Sigmoid colon (tissue), 7 donors: ENCODE measurements around the gene OPRD1. TPM values are rescaled to one million over a fixed set of nuclear protein-coding genes. Genes with fewer than 3 reads are reported as not detected.
"Not testable (repeated sequence)": the region's sequence is repeated elsewhere in the genome, so short reads cannot be mapped to it uniquely, and the experiment has no call there.

Experiments
- DNase-seq: peaks from one replicate; pipeline ENCODE4 v3.0.0-alpha.2; 2019
- H3K27ac ChIP-seq, 4 donors: fragments of 200-600 bp; sonication (generic); one replicate each; pipeline ENCODE4 v1.5.1; 2016 to 2019; ENCODE audit warnings: mild to moderate bottlenecking in 1 of 4
- H3K27me3 ChIP-seq, 3 donors: fragments of 200-600 bp; sonication (generic); one replicate each; pipeline ENCODE4 v1.5.1; 2019; ENCODE audit warnings: mild to moderate bottlenecking in 1 of 3
- H3K36me3 ChIP-seq, 4 donors: fragments of 200-600 bp; sonication (generic); one replicate each; pipeline ENCODE4 v1.5.1; 2016 to 2019
- H3K4me1 ChIP-seq, 4 donors: fragments of 200-600 bp; sonication (generic); one replicate each; pipeline ENCODE4 v1.5.1; 2017 to 2019
- H3K4me3 ChIP-seq, 4 donors: fragments of 200-600 bp; sonication (generic); one replicate each; pipeline ENCODE4 v1.5.1; 2017 to 2019; ENCODE audit warnings: mild to moderate bottlenecking in 2 of 4, moderate library complexity in 1 of 4
- H3K9me3 ChIP-seq, 4 donors: fragments of 200-600 bp in 3 of 4; sonication (generic) in 3 of 4; one replicate each; pipeline versions ENCODE4 v1.5.1 to v1.6.1; 2013 to 2019
- CTCF ChIP-seq, 4 experiments: fragments of 450-650 bp in 3 of 4; fragments of 200-600 bp in 1 of 4; IDR thresholded peaks; one replicate each; pipeline ENCODE4 v1.5.1; 2016 to 2019; ENCODE audit warnings: antibody characterized with exemption in 4 of 4, mild to moderate bottlenecking in 3 of 4, moderate library complexity in 2 of 4
- EP300 ChIP-seq, 4 donors: sonication (generic); formaldehyde crosslinking; IDR thresholded peaks; one replicate each; pipeline ENCODE4 v1.6.1; 2017; ENCODE audit warnings: antibody characterized with exemption in 4 of 4
- POLR2A ChIP-seq, 2 donors: fragments of 450-650 bp; IDR thresholded peaks; one replicate each; pipeline ENCODE4 v1.6.1; 2016; ENCODE audit warnings: antibody characterized with exemption in 2 of 2, mild to moderate bottlenecking in 2 of 2, moderate library complexity in 2 of 2
- POLR2AphosphoS5 ChIP-seq, 4 donors: sonication (generic); formaldehyde crosslinking; IDR thresholded peaks; one replicate each; pipeline ENCODE4 v1.6.1; 2017; ENCODE audit warnings: antibody characterized with exemption in 4 of 4
- WGBS, 2 donors: extraction: QIAGEN DNeasy Blood & Tissue Kit; methylation state at CpG; one replicate each; pipeline ENCODE4 v1.1.7; 2013; 5-methylcytosine and 5-hydroxymethylcytosine counted together
- intact Hi-C: fragments of 100-400 bp; cut with DNase I; formaldehyde crosslinking; loops from one replicate; pipeline ENCODE4 v1.15.1; 2023
- polyA plus RNA-seq, 3 donors: library from polyadenylated mRNA; stranded (reverse); fragments of 200-250 nt; gene quantifications; one replicate each; pipeline ENCODE4 v1.2.3, GENCODE V29; 2013
- total RNA-seq, 4 donors: library from RNA; depleted of rRNA; stranded (reverse); fragments of >200 nt; gene quantifications; one replicate each; pipeline ENCODE4 v1.1.0, GENCODE V29; 2016
- donor health status: healthy with polysubstance abuse.
- donor health status: Bipolar disorder and iron deficiency.
- donor health status: healthy.

The OPRD1 gene
- total and polyA plus RNA-seq, 7 donors, result under 0.01 to 1.8 (median 0.42) TPM; not detected in 1

GRCh38 chr1:28822799-28823198, 10.8 kb downstream of the OPRD1 start:
- H3K27me3 ChIP-seq, result peaks cover 0 to 12% (median 0%) of the 10 kb centered on the region in 3 donors
- no peaks in the 10 kb centered on the region for H3K36me3 ChIP-seq
- no peak overlapping the region for H3K4me3 ChIP-seq
- TF ChIP-seq CTCF (IDR thresholded peaks at IDR 0.05), result no peak
- TF ChIP-seq EP300 (IDR thresholded peaks at IDR 0.05), result no peak
- no peak for TF ChIP-seq POLR2AphosphoS5 (IDR thresholded peaks at IDR 0.05)
- TF ChIP-seq POLR2A (IDR thresholded peaks at IDR 0.05), result no peak
- DNase-seq, result no peak
- WGBS, 2 donors, result 52 to 57% methylated on average over 3 of the region's 3 CpGs
- H3K9me3 ChIP-seq, result no peaks in the 10 kb centered on the region
- no peaks in the 10 kb centered on the region for H3K4me1 ChIP-seq
- intact Hi-C loops, result no loop called here
- H3K27ac ChIP-seq, result no peak overlapping the region

- DNase-seq, H3K27ac ChIP-seq, H3K36me3 ChIP-seq, H3K4me3 ChIP-seq, H3K4me1 ChIP-seq, intact Hi-C loops, H3K9me3 ChIP-seq, H3K27me3 ChIP-seq: not testable (repeated sequence)
- 86 to 92% methylated on average over 11 of the region's 11 CpGs for WGBS, 2 donors
These were observed 12.1 kb downstream of the OPRD1 start for GRCh38 chr1:28824061-28824460.

- 67 to 71% methylated on average over 11 of the region's 11 CpGs for WGBS, 2 donors
- H3K9me3 ChIP-seq, H3K27me3 ChIP-seq, DNase-seq, H3K4me3 ChIP-seq, H3K27ac ChIP-seq, H3K36me3 ChIP-seq, H3K4me1 ChIP-seq, intact Hi-C loops: not testable (repeated sequence)
These were observed 16.4 kb downstream of the OPRD1 start for GRCh38 chr1:28828227-28828858.

- TF ChIP-seq POLR2A (IDR thresholded peaks at IDR 0.05) (no peak), CTCF (IDR thresholded peaks at IDR 0.05) (no peak), POLR2AphosphoS5 (IDR thresholded peaks at IDR 0.05) (no peak), EP300 (IDR thresholded peaks at IDR 0.05) (no peak)
- Histone ChIP-seq H3K9me3 (no peaks in the 10 kb centered on the region), H3K27me3 (no peaks in the 10 kb centered on the region), H3K27ac (no peak overlapping the region), H3K4me1 (no peaks in the 10 kb centered on the region), H3K4me3 (no peak overlapping the region), H3K36me3 (no peaks in the 10 kb centered on the region)
- intact Hi-C loops, result no loop called here
- DNase-seq, result no peak
- WGBS, 2 donors, result 72 to 83% methylated on average over 2 of the region's 2 CpGs
These were observed 18.8 kb downstream of the OPRD1 start for GRCh38 chr1:28830814-28831213.

- H3K36me3 ChIP-seq, result no peaks in the 10 kb centered on the region
- H3K4me1 ChIP-seq, result no peaks in the 10 kb centered on the region
- no peaks in the 10 kb centered on the region for H3K27me3 ChIP-seq
- no peak for DNase-seq
- H3K27ac ChIP-seq, result no peak overlapping the region
- TF ChIP-seq POLR2A (IDR thresholded peaks at IDR 0.05) (no peak), CTCF (IDR thresholded peaks at IDR 0.05) (no peak), POLR2AphosphoS5 (IDR thresholded peaks at IDR 0.05) (no peak), EP300 (IDR thresholded peaks at IDR 0.05) (no peak)
- WGBS, 2 donors, result 78 to 87% methylated on average over 4 of the region's 4 CpGs
- intact Hi-C loops, result no loop called here
- no peak overlapping the region for H3K4me3 ChIP-seq
- H3K9me3 ChIP-seq, result no peaks in the 10 kb centered on the region
These were observed 21.0 kb downstream of the OPRD1 start for GRCh38 chr1:28832966-28833365.

- no peaks in the 10 kb centered on the region for H3K36me3 ChIP-seq
- no peak overlapping the region for H3K4me3 ChIP-seq
- no peak for DNase-seq
- TF ChIP-seq EP300 (IDR thresholded peaks at IDR 0.05), result no peak
- no peak for TF ChIP-seq POLR2AphosphoS5 (IDR thresholded peaks at IDR 0.05)
- no peak for TF ChIP-seq CTCF (IDR thresholded peaks at IDR 0.05)
- TF ChIP-seq POLR2A (IDR thresholded peaks at IDR 0.05), result no peak
- no peak overlapping the region for H3K27ac ChIP-seq
- intact Hi-C loops, result no loop called here
- H3K27me3 ChIP-seq, result no peaks in the 10 kb centered on the region
- H3K9me3 ChIP-seq, result no peaks in the 10 kb centered on the region
- WGBS, 2 donors, result 84 to 89% methylated on average over 7 of the region's 7 CpGs
- H3K4me1 ChIP-seq, result no peaks in the 10 kb centered on the region
These were observed 21.4 kb downstream of the OPRD1 start for GRCh38 chr1:28833381-28833780.
